B cell (primary cell): ENCODE measurements around the gene ZBTB5. TPM values are rescaled to one million over a fixed set of nuclear protein-coding genes. Genes with fewer than 3 reads are reported as not detected.

ENCODE experiments used
- ATAC-seq: fragments of 200-7000 bp; cut with Tn5 transposase; one replicate; pipeline ENCODE4 v1.10.0; 2021; ENCODE audit warnings: low read depth, mild to moderate bottlenecking, moderate number of reproducible peaks, moderate library complexity
- CTCF ChIA-PET: fragments of 350-600 bp; sonication (Branson Sonifier 250); formaldehyde crosslinking; loops from one replicate; lab custom pipeline; 2021; ENCODE audit warnings: antibody characterized with exemption, inconsistent platforms; lab: Charles Lee
- POLR2A ChIA-PET: fragments of 350-600 bp; sonication (Branson Sonifier 250); formaldehyde crosslinking; loops from one replicate; lab custom pipeline; 2021; ENCODE audit warnings: antibody characterized with exemption; lab: Charles Lee
- DNase-seq: peaks from one replicate; pipeline ENCODE4 v3.0.0; 2013
- H2AFZ ChIP-seq: 2 replicates; pipeline ENCODE4 v1.6.1; 2012; ENCODE audit warnings: mild to moderate bottlenecking, low read depth, low read length; ENCODE audit not compliant: insufficient read depth, poor library complexity, severe bottlenecking
- H3K27ac ChIP-seq, 2 donors: 1 replicate in 1 of 2; 2 replicates in 1 of 2; pipeline ENCODE4 v1.5.1; 2012 to 2013; ENCODE audit warnings: low read length in 2 of 2, mild to moderate bottlenecking in 2 of 2, moderate library complexity in 1 of 2
- H3K27me3 ChIP-seq, 4 experiments: fragments of 200-600 bp in 1 of 4; sonication (generic) in 1 of 4; replicated peaks in 1 of 4; 1 replicate in 2 of 4; 2 replicates in 2 of 4; pipeline versions ENCODE4 v1.6.1 to v1.7.0; 2013 to 2016; ENCODE audit warnings: low read length in 3 of 4, mild to moderate bottlenecking in 2 of 4, mixed read lengths in 1 of 4, moderate library complexity in 1 of 4; ENCODE audit not compliant: insufficient read depth in 4 of 4, control insufficient read depth in 3 of 4; ENCODE audit errors: control extremely low read depth in 1 of 4
- H3K36me3 ChIP-seq, 2 experiments: replicated peaks in 1 of 2; 1 replicate in 1 of 2; 2 replicates in 1 of 2; pipeline versions ENCODE4 v1.6.1 to v1.7.1; 2013; ENCODE audit warnings: low read length in 1 of 2; ENCODE audit not compliant: insufficient read depth in 2 of 2, control insufficient read depth in 1 of 2; ENCODE audit errors: control extremely low read depth in 1 of 2, extremely low read depth in 1 of 2
- H3K4me1 ChIP-seq, 2 donors: fragments of 200-600 bp in 1 of 2; sonication (generic) in 1 of 2; 1 replicate in 1 of 2; 2 replicates in 1 of 2; pipeline versions ENCODE4 v1.5.1 to v1.6.1; 2013 to 2017; ENCODE audit warnings: low read length in 2 of 2; ENCODE audit not compliant: control insufficient read depth in 2 of 2, insufficient read depth in 2 of 2
- H3K4me2 ChIP-seq: replicated peaks from 2 replicates; pipeline ENCODE3; 2012; ENCODE audit warnings: mild to moderate bottlenecking, low read depth, low read length; ENCODE audit not compliant: poor library complexity, severe bottlenecking
- H3K4me3 ChIP-seq, 5 experiments: fragments of 200-600 bp in 1 of 5; sonication (generic) in 1 of 5; 1 replicate in 3 of 5; 2 replicates in 2 of 5; pipeline versions ENCODE4 v1.5.1 to v1.7.0; 2011 to 2016; ENCODE audit warnings: low read length in 4 of 5, mild to moderate bottlenecking in 4 of 5, low read depth in 2 of 5, control low read depth in 1 of 5, moderate library complexity in 1 of 5; ENCODE audit not compliant: insufficient read depth in 1 of 5; ENCODE audit errors: control extremely low read depth in 1 of 5, extremely low read depth in 1 of 5
- H3K79me2 ChIP-seq: fragments of 200-600 bp; sonication (generic); one replicate; pipeline ENCODE4 v1.6.0; 2016; ENCODE audit warnings: low read length; ENCODE audit not compliant: control insufficient read depth, insufficient read depth
- H3K9ac ChIP-seq: fragments of 200-600 bp; sonication (generic); 2 replicates; pipeline ENCODE4 v1.6.1; 2017; ENCODE audit warnings: mild to moderate bottlenecking, low read length, moderate library complexity
- H3K9me3 ChIP-seq, 3 donors: one replicate each; pipeline versions ENCODE4 v1.6.1 to v1.7.1; 2013; ENCODE audit warnings: low read length in 2 of 3; ENCODE audit not compliant: control insufficient read depth in 2 of 3, insufficient read depth in 1 of 3; ENCODE audit errors: control extremely low read depth in 1 of 3
- H4K20me1 ChIP-seq: 2 replicates; pipeline ENCODE4 v1.6.0; 2012; ENCODE audit warnings: mild to moderate bottlenecking, low read length; ENCODE audit not compliant: insufficient read depth, control insufficient read depth, poor library complexity, severe bottlenecking
- H3K27ac Mint-ChIP-seq: one replicate; pipeline ENCODE4 v1.8.0; 2021; ENCODE audit warnings: mixed read lengths
- H3K27me3 Mint-ChIP-seq: one replicate; pipeline ENCODE4 v1.8.0; 2021; ENCODE audit warnings: mixed read lengths
- H3K4me1 Mint-ChIP-seq: one replicate; pipeline ENCODE4 v1.8.0; 2021; ENCODE audit warnings: mixed read lengths
- H3K4me3 Mint-ChIP-seq: one replicate; pipeline ENCODE4 v1.8.0; 2021; ENCODE audit warnings: mixed read lengths
- H3K9me3 Mint-ChIP-seq: one replicate; pipeline ENCODE4 v1.8.0; 2022; ENCODE audit warnings: mixed read lengths; ENCODE audit not compliant: insufficient read depth
- EZH2 ChIP-seq: IDR thresholded peaks from 2 replicates; pipeline ENCODE4 v1.6.1; 2012; ENCODE audit warnings: borderline replicate concordance, low read depth, mild to moderate bottlenecking, moderate library complexity, low read length; ENCODE audit not compliant: insufficient read depth, poor library complexity, severe bottlenecking
- WGBS: methylation state at CpG from one replicate; pipeline ENCODE4 v1.1.5; 2013; ENCODE audit warnings: missing lambda C conversion rate; ENCODE audit not compliant: insufficient coverage; 5-methylcytosine and 5-hydroxymethylcytosine counted together
- intact Hi-C: fragments of 100-400 bp; cut with micrococcal nuclease; formaldehyde crosslinking; loops from one replicate; pipeline ENCODE4 v1.10.0; 2022
- polyA plus RNA-seq: library from polyadenylated mRNA; depleted of rRNA; stranded (reverse); fragments of >200 nt; gene quantifications from 2 replicates; pipeline ENCODE4 v1.2.3, GENCODE V29; 2012
- total RNA-seq, 2 donors: library from RNA; stranded (reverse); fragments of 120-200 nt in 1 of 2; gene quantifications; 1 replicate in 1 of 2; 2 replicates in 1 of 2; pipeline versions ENCODE4 v1.2.3 to v1.2.4, GENCODE V29; 2013 to 2022
- TF ChIP-seq, protein P1 (sequence below): fragments of 200-600 bp; IDR thresholded peaks from one replicate; pipeline ENCODE4 v1.8.0; 2022; ENCODE audit warnings: antibody characterized with exemption, mild to moderate bottlenecking

Gene ZBTB5
- total and polyA plus RNA-seq, 2 donors (not counting 1 experiment from before 2014, with no cell fraction given), result 12.8 to 27.6 TPM

- intact Hi-C loops, result no loop called here
- TF ChIP-seq, protein P1, sequence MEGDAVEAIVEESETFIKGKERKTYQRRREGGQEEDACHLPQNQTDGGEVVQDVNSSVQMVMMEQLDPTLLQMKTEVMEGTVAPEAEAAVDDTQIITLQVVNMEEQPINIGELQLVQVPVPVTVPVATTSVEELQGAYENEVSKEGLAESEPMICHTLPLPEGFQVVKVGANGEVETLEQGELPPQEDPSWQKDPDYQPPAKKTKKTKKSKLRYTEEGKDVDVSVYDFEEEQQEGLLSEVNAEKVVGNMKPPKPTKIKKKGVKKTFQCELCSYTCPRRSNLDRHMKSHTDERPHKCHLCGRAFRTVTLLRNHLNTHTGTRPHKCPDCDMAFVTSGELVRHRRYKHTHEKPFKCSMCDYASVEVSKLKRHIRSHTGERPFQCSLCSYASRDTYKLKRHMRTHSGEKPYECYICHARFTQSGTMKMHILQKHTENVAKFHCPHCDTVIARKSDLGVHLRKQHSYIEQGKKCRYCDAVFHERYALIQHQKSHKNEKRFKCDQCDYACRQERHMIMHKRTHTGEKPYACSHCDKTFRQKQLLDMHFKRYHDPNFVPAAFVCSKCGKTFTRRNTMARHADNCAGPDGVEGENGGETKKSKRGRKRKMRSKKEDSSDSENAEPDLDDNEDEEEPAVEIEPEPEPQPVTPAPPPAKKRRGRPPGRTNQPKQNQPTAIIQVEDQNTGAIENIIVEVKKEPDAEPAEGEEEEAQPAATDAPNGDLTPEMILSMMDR, result no peak
- no peak for TF ChIP-seq EZH2
- no peak overlapping the region for H3K4me3 Mint-ChIP-seq
- H3K4me1 ChIP-seq, result no peaks in the 10 kb centered on the region
- no peak overlapping the region for H3K27ac Mint-ChIP-seq
- H3K9me3 Mint-ChIP-seq, result no peaks in the 10 kb centered on the region
- H3K9ac ChIP-seq, result no peak overlapping the region
- H3K4me1 Mint-ChIP-seq, result peaks cover 16% of the 10 kb centered on the region
- no peaks in the 10 kb centered on the region for H3K27me3 Mint-ChIP-seq
- no peak overlapping the region for H3K4me3 ChIP-seq
- H3K27ac ChIP-seq, result no peak overlapping the region
- no peak for ATAC-seq
- H4K20me1 ChIP-seq, result peaks cover 38% of the 10 kb centered on the region
- no peaks in the 10 kb centered on the region for H3K9me3 ChIP-seq
- H3K4me2 ChIP-seq, result no peak overlapping the region
- POLR2A ChIA-PET, result no interaction called here
- DNase-seq, result no peak
- H2AFZ ChIP-seq, result no peak overlapping the region
- H3K27me3 ChIP-seq, result no peaks in the 10 kb centered on the region
- H3K36me3 ChIP-seq, result peaks cover 4 to 15% of the 10 kb centered on the region in 2 experiments
- peaks cover 73% of the 10 kb centered on the region for H3K79me2 ChIP-seq
- CTCF ChIA-PET, result no interaction called here
These were observed 18.1 kb downstream of the ZBTB5 start for GRCh38 chr9:37447111-37447510.

DNA sequence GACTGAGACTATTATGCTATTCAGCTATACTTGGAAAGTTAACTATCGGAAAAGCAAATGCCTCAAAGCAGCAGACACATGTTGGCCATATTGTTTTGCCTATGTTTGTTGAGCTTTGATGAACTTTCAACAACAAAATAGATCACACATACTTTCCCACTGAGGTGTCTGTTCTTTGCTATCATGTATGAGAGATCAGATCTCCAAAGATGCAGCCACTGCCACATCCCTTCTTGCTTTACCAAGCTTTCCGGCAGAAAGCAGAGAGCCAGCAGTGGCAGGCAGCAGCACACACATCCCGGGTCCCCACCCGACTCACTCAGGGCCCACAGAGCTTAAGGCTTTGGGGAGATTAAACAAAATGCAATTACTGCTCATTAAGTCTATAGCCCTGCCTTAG, 18.8 kb downstream of the ZBTB5 start:
- H3K4me3 Mint-ChIP-seq, result no peak overlapping the region
- intact Hi-C loops, result no loop called here
- no peaks in the 10 kb centered on the region for H3K4me1 ChIP-seq
- peaks cover 4 to 22% of the 10 kb centered on the region in 2 experiments for H3K36me3 ChIP-seq
- ChIA-PET CTCF (no interaction called here), POLR2A (interaction anchor here (1.1 kb wide), 1 partner anchor 19 kb away, joined by 4 read pairs; the partner anchor contains the start of gene ZBTB5)
- WGBS, result 93% methylated on average over 3 of the region's 4 CpGs
- no peak overlapping the region for H3K27ac Mint-ChIP-seq
- TF ChIP-seq, protein P1, result no peak
- no peaks in the 10 kb centered on the region for H3K27me3 Mint-ChIP-seq
- no peaks in the 10 kb centered on the region for H3K27me3 ChIP-seq
- H2AFZ ChIP-seq, result no peak overlapping the region
- H4K20me1 ChIP-seq, result peaks cover 38% of the 10 kb centered on the region
- peaks cover 10% of the 10 kb centered on the region for H3K4me1 Mint-ChIP-seq
- no peak for DNase-seq
- no peak overlapping the region for H3K4me3 ChIP-seq
- no peak overlapping the region for H3K4me2 ChIP-seq
- H3K79me2 ChIP-seq, result peaks cover 66% of the 10 kb centered on the region
- H3K27ac ChIP-seq, result no peak overlapping the region
- ATAC-seq, result no peak
- H3K9me3 ChIP-seq, result no peaks in the 10 kb centered on the region
- H3K9ac ChIP-seq, result no peak overlapping the region
- no peaks in the 10 kb centered on the region for H3K9me3 Mint-ChIP-seq
